Breast epithelium (tissue), 3 donors: ENCODE measurements around the gene CSNK1E.

Source experiments
- POLR2AphosphoS5 ChIP-seq, 3 donors: sonication (generic); formaldehyde crosslinking; IDR thresholded peaks; one replicate each; pipeline ENCODE4 v1.6.1; 2017; ENCODE audit warnings: antibody characterized with exemption in 3 of 3
- TF ChIP-seq, protein P1 (sequence below), 3 donors: fragments of 450-650 bp; IDR thresholded peaks; one replicate each; pipeline ENCODE4 v1.5.1; 2016 to 2017; ENCODE audit warnings: antibody characterized with exemption in 3 of 3, mild to moderate bottlenecking in 3 of 3, moderate library complexity in 3 of 3

DNA sequence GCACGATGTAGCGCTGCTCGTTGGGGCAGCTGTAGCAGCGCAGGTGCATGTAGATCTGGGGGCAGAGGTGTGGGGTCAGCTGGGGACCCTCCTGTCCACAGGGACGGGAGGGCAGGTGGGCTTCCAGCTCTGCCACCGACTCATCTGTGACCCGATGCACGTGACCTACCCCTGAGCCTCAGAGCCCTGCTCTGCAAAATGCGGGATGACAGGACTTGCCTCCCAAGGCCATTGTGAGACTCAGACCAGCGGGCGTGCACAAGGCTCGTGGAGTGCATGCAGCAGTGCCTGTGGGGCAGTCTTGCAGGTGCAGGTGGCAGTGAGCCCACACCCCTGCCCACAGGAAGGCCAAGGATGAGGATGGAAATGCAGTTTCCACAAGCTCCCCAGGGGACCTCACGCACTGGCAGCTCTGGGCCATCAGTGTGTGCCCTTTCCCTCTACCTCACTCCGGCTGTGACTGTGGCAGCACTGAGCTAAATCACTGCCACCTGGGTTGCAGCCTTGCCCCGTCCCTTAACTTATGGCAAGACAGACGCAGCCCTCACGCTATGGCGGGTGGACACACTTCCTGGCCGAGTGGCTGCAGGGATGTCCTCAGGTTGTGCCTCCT is 71.1 kb downstream of the CSNK1E start:
- TF ChIP-seq, protein P1, sequence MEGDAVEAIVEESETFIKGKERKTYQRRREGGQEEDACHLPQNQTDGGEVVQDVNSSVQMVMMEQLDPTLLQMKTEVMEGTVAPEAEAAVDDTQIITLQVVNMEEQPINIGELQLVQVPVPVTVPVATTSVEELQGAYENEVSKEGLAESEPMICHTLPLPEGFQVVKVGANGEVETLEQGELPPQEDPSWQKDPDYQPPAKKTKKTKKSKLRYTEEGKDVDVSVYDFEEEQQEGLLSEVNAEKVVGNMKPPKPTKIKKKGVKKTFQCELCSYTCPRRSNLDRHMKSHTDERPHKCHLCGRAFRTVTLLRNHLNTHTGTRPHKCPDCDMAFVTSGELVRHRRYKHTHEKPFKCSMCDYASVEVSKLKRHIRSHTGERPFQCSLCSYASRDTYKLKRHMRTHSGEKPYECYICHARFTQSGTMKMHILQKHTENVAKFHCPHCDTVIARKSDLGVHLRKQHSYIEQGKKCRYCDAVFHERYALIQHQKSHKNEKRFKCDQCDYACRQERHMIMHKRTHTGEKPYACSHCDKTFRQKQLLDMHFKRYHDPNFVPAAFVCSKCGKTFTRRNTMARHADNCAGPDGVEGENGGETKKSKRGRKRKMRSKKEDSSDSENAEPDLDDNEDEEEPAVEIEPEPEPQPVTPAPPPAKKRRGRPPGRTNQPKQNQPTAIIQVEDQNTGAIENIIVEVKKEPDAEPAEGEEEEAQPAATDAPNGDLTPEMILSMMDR (IDR thresholded peaks at IDR 0.05), result no peak
- no peak for TF ChIP-seq POLR2AphosphoS5 (IDR thresholded peaks at IDR 0.05)
